Lower lobe of right lung (tissue), 2 donors: ENCODE data around the gene PITPNM2. TPM values are rescaled to one million over a fixed set of nuclear protein-coding genes. Genes with fewer than 3 reads are reported as not detected.

Source experiments
- ATAC-seq, 2 donors: fragments of 200-7000 bp; cut with Tn5 transposase; one replicate each; pipeline ENCODE4 v1.9.1; 2020 to 2022; ENCODE audit warnings: mild to moderate bottlenecking in 2 of 2, moderate library complexity in 2 of 2
- DNase-seq: peaks from one replicate; pipeline ENCODE4 v3.0.0-alpha.2; 2020
- H3K27ac ChIP-seq: fragments of 200-600 bp; one replicate; pipeline ENCODE4 v1.8.0; 2022
- H3K27me3 ChIP-seq: fragments of 200-600 bp; one replicate; pipeline ENCODE4 v1.8.0; 2022; ENCODE audit warnings: low read depth
- H3K36me3 ChIP-seq: fragments of 200-600 bp; one replicate; pipeline ENCODE4 v1.8.0; 2022; ENCODE audit warnings: mild to moderate bottlenecking
- H3K4me1 ChIP-seq: fragments of 200-600 bp; one replicate; pipeline ENCODE4 v1.8.0; 2022
- H3K4me3 ChIP-seq: fragments of 200-600 bp; one replicate; pipeline ENCODE4 v1.8.0; 2022; ENCODE audit warnings: mild to moderate bottlenecking
- H3K9me3 ChIP-seq: fragments of 200-600 bp; one replicate; pipeline ENCODE4 v1.8.0; 2022
- intact Hi-C: fragments of 100-400 bp; cut with DNase I; formaldehyde crosslinking; loops from one replicate; pipeline ENCODE4 v1.11.0; 2022
- total RNA-seq: library from RNA; stranded (reverse); fragmentation: NEBNext Ultra II Directional; extraction: Animal tissue kit (Norgen Biotek cat#: 25700); gene quantifications from one replicate; pipeline ENCODE4 v1.2.1, GENCODE V29; 2021
- TF ChIP-seq, protein P1 (sequence below): fragments of 200-600 bp; IDR thresholded peaks from one replicate; pipeline ENCODE4 v1.8.0; 2022; ENCODE audit warnings: antibody characterized with exemption, mild to moderate bottlenecking
- donor health status: DM: no; HTN: yes; CAD: no; lungs with severe emphysema.

Gene PITPNM2
- total RNA-seq, 1 donor from 2014 or later, result 29.9 TPM

DNA sequence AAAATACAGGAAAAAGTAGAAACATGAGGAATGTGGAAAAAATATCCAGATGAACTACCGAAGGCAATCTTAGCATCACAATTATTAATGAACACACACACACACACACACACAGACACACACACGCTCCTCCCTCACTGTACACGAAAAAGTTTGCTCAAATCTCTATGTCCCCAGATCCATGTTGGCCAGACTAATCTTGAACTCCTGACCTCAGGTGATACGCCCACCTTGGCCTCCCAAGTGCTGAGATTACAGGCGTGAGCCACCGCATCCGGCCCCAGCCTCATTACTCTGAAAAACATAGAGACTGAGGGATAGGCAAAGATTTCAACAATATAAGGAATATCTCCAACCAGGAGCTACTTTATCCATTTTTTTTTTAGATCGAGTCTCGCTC lies 17.2 kb downstream of the PITPNM2 start:
- Histone ChIP-seq H3K27me3 (no peaks in the 10 kb centered on the region), H3K36me3 (no peaks in the 10 kb centered on the region), H3K4me3 (no peak overlapping the region), H3K4me1 (peaks cover 45% of the 10 kb centered on the region), H3K9me3 (no peaks in the 10 kb centered on the region), H3K27ac (no peak overlapping the region)
- ATAC-seq, result no peak
- TF ChIP-seq, protein P1, sequence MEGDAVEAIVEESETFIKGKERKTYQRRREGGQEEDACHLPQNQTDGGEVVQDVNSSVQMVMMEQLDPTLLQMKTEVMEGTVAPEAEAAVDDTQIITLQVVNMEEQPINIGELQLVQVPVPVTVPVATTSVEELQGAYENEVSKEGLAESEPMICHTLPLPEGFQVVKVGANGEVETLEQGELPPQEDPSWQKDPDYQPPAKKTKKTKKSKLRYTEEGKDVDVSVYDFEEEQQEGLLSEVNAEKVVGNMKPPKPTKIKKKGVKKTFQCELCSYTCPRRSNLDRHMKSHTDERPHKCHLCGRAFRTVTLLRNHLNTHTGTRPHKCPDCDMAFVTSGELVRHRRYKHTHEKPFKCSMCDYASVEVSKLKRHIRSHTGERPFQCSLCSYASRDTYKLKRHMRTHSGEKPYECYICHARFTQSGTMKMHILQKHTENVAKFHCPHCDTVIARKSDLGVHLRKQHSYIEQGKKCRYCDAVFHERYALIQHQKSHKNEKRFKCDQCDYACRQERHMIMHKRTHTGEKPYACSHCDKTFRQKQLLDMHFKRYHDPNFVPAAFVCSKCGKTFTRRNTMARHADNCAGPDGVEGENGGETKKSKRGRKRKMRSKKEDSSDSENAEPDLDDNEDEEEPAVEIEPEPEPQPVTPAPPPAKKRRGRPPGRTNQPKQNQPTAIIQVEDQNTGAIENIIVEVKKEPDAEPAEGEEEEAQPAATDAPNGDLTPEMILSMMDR, result no peak
- DNase-seq, result no peak
- intact Hi-C loops, result no loop called here

DNA sequence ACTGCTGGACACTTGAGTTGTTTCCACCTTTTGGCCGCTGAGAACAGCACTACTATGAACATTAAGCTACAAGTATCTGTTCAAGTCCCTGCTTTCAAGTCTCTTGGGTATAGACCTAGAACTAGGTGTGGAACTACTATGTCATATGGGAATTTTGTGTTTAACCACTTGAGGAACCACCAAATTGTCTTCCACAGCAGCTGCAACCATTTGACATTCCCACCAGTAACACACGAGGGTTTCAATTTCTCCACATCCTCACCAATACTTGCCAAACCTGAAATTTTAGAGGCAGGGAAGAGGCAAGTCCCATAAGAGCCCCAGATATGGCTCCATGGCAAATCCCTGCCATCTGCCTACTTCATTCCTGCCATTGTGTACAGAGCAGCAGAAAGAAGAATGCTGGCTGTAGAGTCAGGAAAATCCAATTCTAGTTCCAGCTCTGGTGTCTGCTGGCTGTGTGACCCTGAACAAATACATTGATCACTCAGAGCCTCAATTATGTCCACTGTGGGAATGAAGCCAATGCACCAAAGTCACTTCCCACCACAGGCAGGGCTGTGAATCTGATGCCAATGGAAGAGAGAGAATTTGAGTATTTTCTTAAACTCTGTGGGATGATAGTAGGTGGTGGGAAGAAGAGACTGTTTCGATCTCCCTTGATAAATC lies 17.8 kb downstream of the PITPNM2 start:
- no peak for ATAC-seq
- Histone ChIP-seq H3K4me1 (peaks cover 46% of the 10 kb centered on the region), H3K27me3 (no peaks in the 10 kb centered on the region), H3K9me3 (no peaks in the 10 kb centered on the region), H3K27ac (peak overlapping the region; percentile 7), H3K36me3 (no peaks in the 10 kb centered on the region), H3K4me3 (no peak overlapping the region)
- TF ChIP-seq, protein P1, result no peak
- intact Hi-C loops, result no loop called here
- DNase-seq, result no peak

DNA sequence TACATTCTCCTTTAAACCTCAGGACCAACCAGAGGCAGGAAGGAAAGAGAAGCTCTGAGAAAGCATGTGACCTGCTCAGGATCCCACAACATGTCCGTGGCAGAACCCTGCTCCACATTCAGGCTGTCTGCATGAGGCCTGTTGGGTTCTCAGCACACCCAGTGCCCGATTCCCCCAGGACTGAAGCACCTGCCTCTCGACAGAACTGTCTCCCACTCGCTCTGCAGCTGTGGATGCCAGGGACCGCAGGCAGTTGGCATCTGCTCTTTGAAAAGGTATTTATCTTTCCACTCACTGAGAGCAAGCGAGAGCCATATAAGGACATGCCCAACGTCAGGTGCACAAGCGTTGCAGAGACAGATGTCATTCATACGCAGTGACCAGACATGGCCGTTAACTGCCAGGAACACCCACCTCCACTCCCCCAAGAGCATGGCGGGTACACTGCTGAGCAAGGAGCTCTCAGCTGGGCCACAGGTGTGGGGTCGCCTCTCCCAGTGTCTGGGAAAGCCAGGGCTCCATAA lies 18.9 kb downstream of the PITPNM2 start:
- DNase-seq, result peak; percentile 69
- Histone ChIP-seq H3K4me3 (no peak overlapping the region), H3K4me1 (peaks cover 54% of the 10 kb centered on the region), H3K9me3 (no peaks in the 10 kb centered on the region), H3K36me3 (no peaks in the 10 kb centered on the region), H3K27me3 (no peaks in the 10 kb centered on the region), H3K27ac (peak overlapping the region; percentile 7)
- ATAC-seq, result peak; percentile 78 to 82
- intact Hi-C loops, result no loop called here
- TF ChIP-seq, protein P1, result no peak

DNA sequence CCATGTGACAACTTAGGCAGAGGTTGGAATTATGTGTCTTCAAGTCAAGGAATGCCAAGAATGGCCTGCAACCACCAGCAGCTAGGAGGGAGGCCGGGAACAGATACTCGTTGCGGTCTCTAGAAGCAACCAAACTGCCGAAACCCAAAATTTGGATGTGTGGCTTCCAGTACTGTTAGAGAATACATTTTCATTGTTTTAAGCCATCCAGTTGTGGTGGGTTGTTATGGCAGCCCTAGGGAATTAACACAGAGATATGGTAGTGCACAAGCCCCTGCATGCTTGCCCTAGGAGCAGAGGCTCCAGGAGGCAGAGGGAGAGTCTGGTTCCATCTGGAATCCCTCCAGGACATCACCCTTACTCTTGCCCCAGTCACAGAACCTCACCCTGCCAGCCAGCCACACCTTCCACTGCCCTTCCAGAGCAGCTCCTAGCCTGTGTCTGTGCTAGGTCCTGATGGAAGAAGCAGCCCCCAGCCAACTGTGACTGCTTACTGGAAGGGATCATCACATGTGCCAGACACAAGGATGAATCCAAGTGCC lies 19.5 kb downstream of the PITPNM2 start:
- no peaks in the 10 kb centered on the region for H3K27me3 ChIP-seq
- no peaks in the 10 kb centered on the region for H3K9me3 ChIP-seq
- H3K4me1 ChIP-seq, result peaks cover 54% of the 10 kb centered on the region
- no peaks in the 10 kb centered on the region for H3K36me3 ChIP-seq
- TF ChIP-seq, protein P1, result no peak
- intact Hi-C loops, result no loop called here
- no peak for DNase-seq
- ATAC-seq, result peak; percentile 8 to 15
- H3K27ac ChIP-seq, result peak overlapping the region; percentile 7
- H3K4me3 ChIP-seq, result no peak overlapping the region

DNA sequence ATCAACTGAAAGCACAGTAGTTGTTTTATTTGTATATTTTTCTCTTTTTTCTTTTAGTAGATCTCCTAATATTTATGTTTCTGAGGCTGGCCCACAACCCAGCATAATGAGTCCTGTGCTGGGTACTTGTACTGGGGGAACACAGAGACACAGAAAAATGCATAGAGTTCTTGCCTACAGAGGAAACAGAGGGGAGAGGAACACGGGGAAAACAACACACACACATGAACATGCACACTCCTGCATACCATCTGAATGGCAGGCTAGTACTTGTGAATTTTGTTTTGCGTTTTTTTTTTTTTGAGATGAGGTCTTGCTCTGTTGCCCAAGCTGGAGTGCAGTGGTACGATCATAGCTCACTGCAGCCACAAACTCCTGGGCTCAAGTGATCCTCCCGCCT lies 21.3 kb downstream of the PITPNM2 start:
- ATAC-seq (no peak), DNase-seq (no peak)
- Histone ChIP-seq H3K27me3 (no peaks in the 10 kb centered on the region), H3K4me3 (no peak overlapping the region), H3K4me1 (peaks cover 44% of the 10 kb centered on the region), H3K9me3 (no peaks in the 10 kb centered on the region), H3K27ac (no peak overlapping the region), H3K36me3 (no peaks in the 10 kb centered on the region)
- TF ChIP-seq, protein P1, result no peak
- intact Hi-C loops, result no loop called here
